Ishikawa (cell line): ENCODE results near the gene PCBP3.

Experiments
- EGR1 ChIP-seq: IDR thresholded peaks from 2 replicates; pipeline ENCODE4 v1.6.1; 2012
- FOXM1 ChIP-seq: IDR thresholded peaks from 2 replicates; pipeline ENCODE4 v1.6.1; 2012; ENCODE audit warnings: low read depth, borderline replicate concordance
- MAX ChIP-seq: IDR thresholded peaks from 2 replicates; pipeline ENCODE4 v1.6.1; 2012
- RAD21 ChIP-seq: IDR thresholded peaks from 2 replicates; pipeline ENCODE4 v1.6.1; 2012; ENCODE audit warnings: low read depth
- REST ChIP-seq: IDR thresholded peaks from 2 replicates; pipeline ENCODE4 v1.6.1; 2012; ENCODE audit warnings: low read depth, mild to moderate bottlenecking

- no peak for TF ChIP-seq RAD21
- peak; percentile 30; the same call in 1 of the 2 replicates for TF ChIP-seq MAX
- peak; percentile 34 for TF ChIP-seq FOXM1
- no peak for TF ChIP-seq REST
- peak; percentile 35; the same call in 1 of the 2 replicates for TF ChIP-seq EGR1
These were observed 329.4 kb downstream of the PCBP3 start for GRCh38 chr21:45972716-45973474.
